Liver (tissue), 9 donors: ENCODE results near the gene ZNF488. TPM values are rescaled to one million over a fixed set of nuclear protein-coding genes. Genes with fewer than 3 reads are reported as not detected.

ENCODE experiments used
- DNase-seq: peaks from one replicate; pipeline ENCODE4 v3.0.0-alpha.2; 2017; ENCODE audit warnings: low spot score
- H3K27ac ChIP-seq, 2 donors: one replicate each; pipeline ENCODE4 v1.7.0; 2013; ENCODE audit warnings: inconsistent platforms in 2 of 2, low read length in 2 of 2, control low read depth in 1 of 2, low read depth in 1 of 2, mild to moderate bottlenecking in 1 of 2
- H3K27me3 ChIP-seq, 4 donors: one replicate each; pipeline versions ENCODE4 v1.6.1 to v1.7.0; 2013; ENCODE audit warnings: low read length in 3 of 4, inconsistent platforms in 1 of 4, mild to moderate bottlenecking in 1 of 4, moderate library complexity in 1 of 4; ENCODE audit not compliant: control insufficient read depth in 4 of 4, insufficient read depth in 4 of 4
- H3K36me3 ChIP-seq, 4 donors: one replicate each; pipeline versions ENCODE4 v1.6.1 to v1.7.0; 2013; ENCODE audit warnings: low read length in 3 of 4, mild to moderate bottlenecking in 3 of 4, low read depth in 1 of 4, moderate library complexity in 1 of 4; ENCODE audit not compliant: control insufficient read depth in 4 of 4, insufficient read depth in 3 of 4
- H3K4me1 ChIP-seq, 4 donors: one replicate each; pipeline versions ENCODE4 v1.6.1 to v1.7.0; 2013; ENCODE audit warnings: low read length in 3 of 4, mild to moderate bottlenecking in 3 of 4, moderate library complexity in 1 of 4; ENCODE audit not compliant: control insufficient read depth in 4 of 4, insufficient read depth in 4 of 4
- H3K4me3 ChIP-seq, 3 donors: one replicate each; pipeline versions ENCODE4 v1.6.1 to v1.7.0; 2013; ENCODE audit warnings: low read length in 3 of 3, control low read depth in 1 of 3, low read depth in 1 of 3, mild to moderate bottlenecking in 1 of 3
- H3K9ac ChIP-seq, 2 donors: one replicate each; pipeline ENCODE4 v1.7.0; 2013; ENCODE audit warnings: low read length in 2 of 2, mild to moderate bottlenecking in 2 of 2, moderate library complexity in 2 of 2, control low read depth in 1 of 2, low read depth in 1 of 2
- H3K9me3 ChIP-seq, 4 donors: one replicate each; pipeline versions ENCODE4 v1.6.1 to v1.7.0; 2013; ENCODE audit warnings: low read length in 3 of 4; ENCODE audit not compliant: control insufficient read depth in 4 of 4
- ATF3 ChIP-seq: IDR thresholded peaks from 2 replicates; pipeline ENCODE4 v1.6.1; 2016; ENCODE audit warnings: antibody characterized with exemption
- EGR1 ChIP-seq, 2 donors: IDR thresholded peaks; 2 replicates each; pipeline ENCODE4 v1.6.1; 2016 to 2018; ENCODE audit warnings: antibody characterized with exemption in 2 of 2, low read depth in 2 of 2
- FOXA2 ChIP-seq: IDR thresholded peaks from 2 replicates; pipeline ENCODE4 v1.6.1; 2016; ENCODE audit warnings: antibody characterized with exemption
- HNF4A ChIP-seq, 2 donors: conservative IDR thresholded peaks; 2 replicates each; pipeline ENCODE4 v1.6.1; 2016; ENCODE audit warnings: antibody characterized with exemption in 2 of 2, mild to moderate bottlenecking in 2 of 2
- JUND ChIP-seq, 2 donors: IDR thresholded peaks; 2 replicates each; pipeline ENCODE4 v1.6.1; 2016; ENCODE audit warnings: antibody characterized with exemption in 2 of 2
- MAX ChIP-seq: IDR thresholded peaks from 2 replicates; pipeline ENCODE4 v1.6.1; 2016; ENCODE audit warnings: antibody characterized with exemption
- NR2F2 ChIP-seq: IDR thresholded peaks from 2 replicates; pipeline ENCODE4 v1.6.1; 2016; ENCODE audit warnings: antibody characterized with exemption
- RAD21 ChIP-seq, 2 donors: IDR thresholded peaks; 2 replicates each; pipeline ENCODE4 v1.6.1; 2016; ENCODE audit warnings: antibody characterized with exemption in 2 of 2, mild to moderate bottlenecking in 2 of 2
- RXRA ChIP-seq, 2 donors: IDR thresholded peaks; 2 replicates each; pipeline ENCODE4 v1.6.1; 2017 to 2018; ENCODE audit warnings: antibody characterized with exemption in 2 of 2, mild to moderate bottlenecking in 1 of 2
- SP1 ChIP-seq: IDR thresholded peaks from 2 replicates; pipeline ENCODE4 v1.6.1; 2018; ENCODE audit warnings: antibody characterized with exemption, mild to moderate bottlenecking
- TAF1 ChIP-seq: conservative IDR thresholded peaks from 2 replicates; pipeline ENCODE4 v1.6.1; 2016; ENCODE audit warnings: antibody characterized with exemption, mild to moderate bottlenecking
- YY1 ChIP-seq: IDR thresholded peaks from 2 replicates; pipeline ENCODE4 v1.6.1; 2016; ENCODE audit warnings: antibody characterized with exemption, mild to moderate bottlenecking
- WGBS: extraction: QIAGEN DNeasy Blood & Tissue Kit; methylation state at CpG from one replicate; pipeline ENCODE4 v1.1.7; 2013; 5-methylcytosine and 5-hydroxymethylcytosine counted together
- polyA plus RNA-seq, 2 donors: library from polyadenylated mRNA; stranded (reverse) in 1 of 2; unstranded in 1 of 2; fragments of 200-250 nt in 1 of 2; fragments of >200 nt in 1 of 2; fragmentation: Nextera tagmentation in 1 of 2; extraction: Ambion mirVana in 1 of 2; gene quantifications; one replicate each; pipeline versions ENCODE4 v1.2.1 to v1.2.3, GENCODE V29; 2013 to 2015
- total RNA-seq, 2 donors: library from RNA; depleted of rRNA; stranded (reverse); fragments of >200 nt; gene quantifications; one replicate each; pipeline ENCODE4 v1.2.3, GENCODE V29; 2014
- TF ChIP-seq, protein P1 (sequence below): fragments of 150-350 bp; IDR thresholded peaks from 2 replicates; pipeline ENCODE4 v1.5.1; 2017; ENCODE audit warnings: improper control_type of control experiment, low read depth, low read length; ENCODE audit not compliant: missing input control
- TF ChIP-seq, protein P2 (sequence below): IDR thresholded peaks from 2 replicates; pipeline ENCODE4 v1.6.1; 2016; ENCODE audit warnings: antibody characterized with exemption
- donor health status: healthy.
- donor health status: healthy.
- donor health status: healthy.
- donor health status: healthy.
- donor health status: healthy.

Gene ZNF488
- total and polyA plus RNA-seq, 4 donors, result 0.02 to 0.09 TPM; not detected in 2

GRCh38 chr10:47404446-47404845, 20.4 kb upstream of the ZNF488 start:
- Histone ChIP-seq H3K27ac (no peak overlapping the region), H3K9ac (no peak overlapping the region), H3K27me3 (peaks cover 0 to 5% (median 0%) of the 10 kb centered on the region in 4 donors), H3K36me3 (no peaks in the 10 kb centered on the region), H3K4me1 (no peaks in the 10 kb centered on the region), H3K4me3 (no peak overlapping the region), H3K9me3 (no peaks in the 10 kb centered on the region)
- TF ChIP-seq, protein P1, sequence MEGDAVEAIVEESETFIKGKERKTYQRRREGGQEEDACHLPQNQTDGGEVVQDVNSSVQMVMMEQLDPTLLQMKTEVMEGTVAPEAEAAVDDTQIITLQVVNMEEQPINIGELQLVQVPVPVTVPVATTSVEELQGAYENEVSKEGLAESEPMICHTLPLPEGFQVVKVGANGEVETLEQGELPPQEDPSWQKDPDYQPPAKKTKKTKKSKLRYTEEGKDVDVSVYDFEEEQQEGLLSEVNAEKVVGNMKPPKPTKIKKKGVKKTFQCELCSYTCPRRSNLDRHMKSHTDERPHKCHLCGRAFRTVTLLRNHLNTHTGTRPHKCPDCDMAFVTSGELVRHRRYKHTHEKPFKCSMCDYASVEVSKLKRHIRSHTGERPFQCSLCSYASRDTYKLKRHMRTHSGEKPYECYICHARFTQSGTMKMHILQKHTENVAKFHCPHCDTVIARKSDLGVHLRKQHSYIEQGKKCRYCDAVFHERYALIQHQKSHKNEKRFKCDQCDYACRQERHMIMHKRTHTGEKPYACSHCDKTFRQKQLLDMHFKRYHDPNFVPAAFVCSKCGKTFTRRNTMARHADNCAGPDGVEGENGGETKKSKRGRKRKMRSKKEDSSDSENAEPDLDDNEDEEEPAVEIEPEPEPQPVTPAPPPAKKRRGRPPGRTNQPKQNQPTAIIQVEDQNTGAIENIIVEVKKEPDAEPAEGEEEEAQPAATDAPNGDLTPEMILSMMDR, result no peak
- no peak for TF ChIP-seq NR2F2
- no peak for TF ChIP-seq RAD21 (IDR thresholded peaks at IDR 0.05)
- DNase-seq, result peak; percentile 28
- 89% methylated on average over 6 of the region's 6 CpGs for WGBS

DNA sequence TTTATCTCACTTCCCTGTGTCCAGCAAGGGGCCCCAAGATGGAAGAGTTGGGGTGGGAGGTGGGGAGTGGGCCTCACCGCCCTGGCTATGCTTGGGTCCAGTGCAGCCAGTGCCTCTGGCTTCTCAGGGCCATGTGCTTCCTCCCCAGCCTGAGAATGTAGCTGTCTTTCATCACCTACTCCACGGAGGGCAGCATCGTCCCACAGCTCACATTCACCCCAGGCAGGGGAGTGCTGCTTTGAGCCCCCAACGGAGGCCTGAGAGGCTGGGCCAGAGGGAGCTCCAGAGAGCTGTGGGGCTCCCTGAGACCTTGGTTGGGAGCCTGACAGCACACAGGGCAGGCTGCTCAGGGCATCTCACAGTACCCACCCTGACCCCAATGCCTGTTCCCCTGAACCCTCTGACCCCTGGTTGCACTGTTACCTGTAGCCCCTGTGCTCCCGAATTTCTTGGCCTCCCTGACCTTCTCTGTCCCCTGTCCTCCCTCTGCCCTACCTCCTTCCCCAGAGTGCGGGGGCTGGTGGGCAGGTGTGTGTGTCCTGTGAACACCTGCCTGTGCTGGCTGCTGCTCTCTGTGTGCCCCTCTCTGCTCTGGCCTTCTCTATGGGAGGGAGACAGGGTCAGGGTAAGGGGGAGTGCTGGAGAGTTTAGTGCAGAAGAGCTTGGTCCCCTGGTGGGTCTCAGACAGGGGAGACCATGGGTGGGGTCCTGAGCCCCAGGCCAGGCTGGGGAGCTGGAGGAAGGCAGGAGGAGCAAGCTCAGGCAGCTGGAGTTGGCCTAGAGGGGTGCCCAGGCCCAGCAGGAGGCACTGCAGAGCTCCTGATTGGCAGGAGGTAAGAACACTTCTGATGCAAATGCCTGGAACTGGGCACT, 19.6 kb upstream of the ZNF488 start:
- 80% methylated on average over 6 of the region's 6 CpGs for WGBS
- Histone ChIP-seq H3K4me3 (no peak overlapping the region), H3K9ac (no peak overlapping the region), H3K27me3 (no peaks in the 10 kb centered on the region), H3K9me3 (peaks cover 0 to 2% (median under 1%) of the 10 kb centered on the region in 4 donors), H3K27ac (no peak overlapping the region), H3K36me3 (no peaks in the 10 kb centered on the region), H3K4me1 (no peaks in the 10 kb centered on the region)
- TF ChIP-seq YY1 (no peak), ATF3 (no peak), RAD21 (IDR thresholded peaks at IDR 0.05) (no peak), SP1 (no peak), JUND (IDR thresholded peaks at IDR 0.05) (no peak), EGR1 (IDR thresholded peaks at IDR 0.05; ENCODE audit: low read depth in 2 of 2) (no peak), MAX (no peak), RXRA (IDR thresholded peaks at IDR 0.05) (no peak), NR2F2 (no peak), TAF1 (no peak), HNF4A (conservative IDR thresholded peaks at IDR 0.05) (no peak), FOXA2 (no peak)
- TF ChIP-seq, protein P2, sequence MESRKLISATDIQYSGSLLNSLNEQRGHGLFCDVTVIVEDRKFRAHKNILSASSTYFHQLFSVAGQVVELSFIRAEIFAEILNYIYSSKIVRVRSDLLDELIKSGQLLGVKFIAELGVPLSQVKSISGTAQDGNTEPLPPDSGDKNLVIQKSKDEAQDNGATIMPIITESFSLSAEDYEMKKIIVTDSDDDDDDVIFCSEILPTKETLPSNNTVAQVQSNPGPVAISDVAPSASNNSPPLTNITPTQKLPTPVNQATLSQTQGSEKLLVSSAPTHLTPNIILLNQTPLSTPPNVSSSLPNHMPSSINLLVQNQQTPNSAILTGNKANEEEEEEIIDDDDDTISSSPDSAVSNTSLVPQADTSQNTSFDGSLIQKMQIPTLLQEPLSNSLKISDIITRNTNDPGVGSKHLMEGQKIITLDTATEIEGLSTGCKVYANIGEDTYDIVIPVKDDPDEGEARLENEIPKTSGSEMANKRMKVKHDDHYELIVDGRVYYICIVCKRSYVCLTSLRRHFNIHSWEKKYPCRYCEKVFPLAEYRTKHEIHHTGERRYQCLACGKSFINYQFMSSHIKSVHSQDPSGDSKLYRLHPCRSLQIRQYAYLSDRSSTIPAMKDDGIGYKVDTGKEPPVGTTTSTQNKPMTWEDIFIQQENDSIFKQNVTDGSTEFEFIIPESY, result no peak
- TF ChIP-seq, protein P1, result no peak
- DNase-seq, result peak; percentile 23
